Nephron progenitor cell (in vitro differentiated cells): ENCODE measurements around the gene COX8A.
"Not testable (repeated sequence)": the region's sequence is repeated elsewhere in the genome, so short reads cannot be mapped to it uniquely, and the experiment has no call there.

Experiments used
- DNase-seq: peaks from one replicate; pipeline ENCODE4 v3.0.0; 2021
- H3K27ac Mint-ChIP-seq: 2 replicates; pipeline ENCODE4 v1.8.0; 2021; ENCODE audit warnings: mild to moderate bottlenecking, moderate library complexity, mixed read lengths
- H3K27me3 Mint-ChIP-seq: 2 replicates; pipeline ENCODE4 v1.8.0; 2021; ENCODE audit warnings: mild to moderate bottlenecking, low read depth, mixed read lengths; ENCODE audit not compliant: poor library complexity
- H3K36me3 Mint-ChIP-seq: 2 replicates; pipeline ENCODE4 v1.8.0; 2021; ENCODE audit warnings: low read depth, mixed read lengths
- H3K4me1 Mint-ChIP-seq: 2 replicates; pipeline ENCODE4 v1.8.0; 2021; ENCODE audit warnings: mixed read lengths
- H3K4me3 Mint-ChIP-seq: 2 replicates; pipeline ENCODE4 v1.8.0; 2021; ENCODE audit warnings: mild to moderate bottlenecking, moderate library complexity, mixed read lengths
- H3K9me3 Mint-ChIP-seq: 2 replicates; pipeline ENCODE4 v1.8.0; 2021; ENCODE audit warnings: mild to moderate bottlenecking, moderate library complexity, mixed read lengths
- CTCF ChIP-seq: fragments of 200-600 bp; sonication (generic); IDR thresholded peaks from 2 replicates; pipeline ENCODE4 v1.5.0; 2021; ENCODE audit warnings: antibody characterized with exemption

COX8A gene

DNA sequence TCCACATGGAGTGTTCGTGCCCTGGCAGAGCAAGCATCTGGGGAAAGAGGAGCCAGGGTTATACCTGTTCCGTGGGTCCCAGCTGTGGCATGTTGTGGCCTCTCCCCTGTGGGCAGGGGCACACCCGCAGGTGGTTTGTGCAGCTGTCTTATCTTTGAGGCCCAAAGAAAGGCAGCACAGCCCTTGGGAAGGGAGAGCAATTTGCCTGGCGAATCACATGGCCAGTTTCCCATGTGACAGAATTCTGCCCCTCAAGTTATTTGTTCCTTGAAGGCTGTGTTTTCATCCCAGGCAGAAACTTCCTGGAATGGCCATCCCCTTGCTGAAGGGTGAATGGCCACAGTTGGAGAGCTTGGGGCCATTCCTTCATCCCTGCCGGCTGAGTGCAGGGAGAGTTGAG lies 16.4 kb upstream of the COX8A start:
- H3K4me3 Mint-ChIP-seq: no peak overlapping the region
- H3K27ac Mint-ChIP-seq: no peak overlapping the region
- peaks cover 15% of the 10 kb centered on the region for H3K4me1 Mint-ChIP-seq
- H3K9me3 Mint-ChIP-seq: no peaks in the 10 kb centered on the region
- H3K36me3 Mint-ChIP-seq: peaks cover 30% of the 10 kb centered on the region
- no peaks in the 10 kb centered on the region for H3K27me3 Mint-ChIP-seq
- DNase-seq: no peak
- TF ChIP-seq CTCF: no peak

GRCh38 chr11:63961608-63962412 lies 12.6 kb upstream of the COX8A start:
- H3K4me3 Mint-ChIP-seq: no peak overlapping the region
- H3K9me3 Mint-ChIP-seq: no peaks in the 10 kb centered on the region
- DNase-seq: no peak
- peaks cover 15% of the 10 kb centered on the region for H3K4me1 Mint-ChIP-seq
- H3K27ac Mint-ChIP-seq: peak overlapping the region; percentile 66
- no peak for TF ChIP-seq CTCF
- no peaks in the 10 kb centered on the region for H3K27me3 Mint-ChIP-seq
- H3K36me3 Mint-ChIP-seq: no peaks in the 10 kb centered on the region

DNA sequence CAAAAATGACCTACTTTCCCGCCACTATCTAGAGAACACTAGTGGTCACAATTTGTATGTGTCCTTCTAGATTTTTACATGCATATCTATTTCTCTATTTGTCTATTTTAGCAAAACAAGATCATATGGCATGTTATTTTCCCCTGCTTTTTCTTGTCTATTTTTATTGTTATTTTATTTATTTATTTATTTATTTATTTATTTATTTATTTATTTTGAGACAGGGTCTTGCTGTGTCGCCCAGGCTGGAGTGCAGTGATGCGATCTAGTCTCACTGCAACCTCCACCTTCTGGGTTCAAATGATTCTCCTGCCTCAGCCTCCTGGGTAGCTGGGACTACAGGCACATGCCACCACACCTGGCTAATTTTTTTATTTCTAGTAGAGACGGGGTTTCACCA lies 10.5 kb upstream of the COX8A start:
- not testable (repeated sequence) for H3K27ac Mint-ChIP-seq, DNase-seq, H3K4me3 Mint-ChIP-seq, H3K27me3 Mint-ChIP-seq, H3K9me3 Mint-ChIP-seq, H3K36me3 Mint-ChIP-seq
- peaks cover 11% of the 10 kb centered on the region for H3K4me1 Mint-ChIP-seq

DNA sequence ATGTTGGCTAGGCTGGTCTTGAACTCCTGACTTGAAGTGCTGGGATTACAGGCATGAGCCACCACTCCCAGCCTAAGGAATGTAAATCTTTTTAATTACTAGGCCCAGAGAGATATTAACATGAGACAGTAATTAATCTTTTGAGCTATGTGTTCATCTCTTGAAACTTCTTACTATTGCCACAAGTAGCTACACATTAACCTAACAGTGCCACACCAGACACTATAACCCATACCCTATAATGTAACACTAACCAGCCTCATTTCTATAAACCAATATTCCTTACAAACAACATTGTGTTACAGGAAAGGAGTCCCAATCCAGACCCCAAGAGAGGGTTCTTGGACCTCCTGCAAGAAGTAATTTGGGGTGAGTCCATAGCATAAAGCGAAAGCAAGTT lies 8.0 kb upstream of the COX8A start:
- TF ChIP-seq CTCF: no peak
- Mint-ChIP-seq H3K4me3 (no peak overlapping the region), H3K27ac (no peak overlapping the region), H3K9me3 (no peaks in the 10 kb centered on the region), H3K36me3 (no peaks in the 10 kb centered on the region), H3K27me3 (peaks cover 7% of the 10 kb centered on the region), H3K4me1 (peaks cover 15% of the 10 kb centered on the region)
- DNase-seq: no peak

DNA sequence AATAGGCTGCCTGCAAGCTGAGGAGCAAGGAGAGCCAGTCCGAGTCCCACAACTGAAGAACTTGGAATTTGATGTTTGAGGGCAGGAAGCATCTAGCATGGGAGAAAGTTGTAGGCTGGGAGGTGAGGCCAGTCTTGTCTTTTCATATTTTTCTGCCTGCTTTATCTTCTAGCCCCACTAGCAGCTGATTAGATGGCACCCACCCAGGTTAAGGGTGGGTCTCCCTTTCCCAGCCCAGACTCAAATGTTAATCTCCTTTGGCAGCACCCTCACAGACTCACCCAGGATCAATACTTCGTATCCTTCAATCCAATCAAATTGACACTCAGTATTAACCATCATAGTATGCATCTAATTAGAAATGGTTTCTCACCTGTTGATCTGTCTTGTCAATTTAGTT lies 5.0 kb upstream of the COX8A start:
- TF ChIP-seq CTCF: no peak
- peaks cover 5% of the 10 kb centered on the region for H3K36me3 Mint-ChIP-seq
- H3K9me3 Mint-ChIP-seq: peaks cover 10% of the 10 kb centered on the region
- peaks cover 8% of the 10 kb centered on the region for H3K27me3 Mint-ChIP-seq
- no peak for DNase-seq
- peaks cover 11% of the 10 kb centered on the region for H3K4me1 Mint-ChIP-seq
- peak overlapping the region; percentile 16 for H3K27ac Mint-ChIP-seq
- H3K4me3 Mint-ChIP-seq: no peak overlapping the region

- Mint-ChIP-seq H3K9me3 (peaks cover 10% of the 10 kb centered on the region), H3K4me1 (peaks cover 20% of the 10 kb centered on the region), H3K27me3 (peaks cover 8% of the 10 kb centered on the region), H3K27ac (no peak overlapping the region), H3K4me3 (no peak overlapping the region), H3K36me3 (peaks cover 5% of the 10 kb centered on the region)
- no peak for DNase-seq
- TF ChIP-seq CTCF: no peak
Observed at GRCh38 chr11:63970902-63971301, 3.5 kb upstream of the COX8A start.

DNA sequence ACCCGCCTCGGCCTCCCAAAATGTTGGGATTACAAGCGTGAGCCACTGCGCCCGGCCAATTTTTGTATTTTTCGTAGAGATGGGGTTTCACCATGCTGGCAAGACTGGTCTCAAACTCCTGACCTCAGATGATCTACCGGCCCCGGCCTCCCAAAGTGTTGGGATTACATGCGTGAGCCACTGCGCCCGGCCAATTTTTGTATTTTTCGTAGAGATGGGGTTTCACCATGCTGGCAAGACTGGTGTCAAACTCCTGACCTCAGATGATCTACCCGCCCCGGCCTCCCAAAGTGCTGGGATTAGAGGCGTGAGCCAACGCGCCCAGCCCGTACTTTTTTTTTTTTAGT lies 535 bp upstream of the COX8A start:
- H3K9me3 Mint-ChIP-seq: peaks cover 10% of the 10 kb centered on the region
- peaks cover 38% of the 10 kb centered on the region for H3K4me1 Mint-ChIP-seq
- peak overlapping the region; percentile 100 for H3K27ac Mint-ChIP-seq
- peak overlapping the region; percentile 100 for H3K4me3 Mint-ChIP-seq
- not testable (repeated sequence) for DNase-seq, H3K27me3 Mint-ChIP-seq, H3K36me3 Mint-ChIP-seq
